Right atrium auricular region (tissue), 2 donors: ENCODE data around the gene TAF3. TPM values are rescaled to one million over a fixed set of nuclear protein-coding genes. Genes with fewer than 3 reads are reported as not detected.

Experiments
- DNase-seq: peaks from one replicate; pipeline ENCODE4 v3.0.0-alpha.2; 2019; ENCODE audit warnings: low spot score
- H3K27ac ChIP-seq, 2 donors: fragments of 200-600 bp; sonication (generic); 1 replicate in 1 of 2; 2 replicates in 1 of 2; pipeline ENCODE4 v1.5.1; 2016 to 2019
- H3K27me3 ChIP-seq, 2 donors: fragments of 200-600 bp; sonication (generic); one replicate each; pipeline versions ENCODE4 v1.5.1 to v1.6.0; 2017 to 2019
- H3K36me3 ChIP-seq: fragments of 200-600 bp; sonication (generic); one replicate; pipeline ENCODE4 v1.5.1; 2016
- H3K4me1 ChIP-seq, 2 donors: fragments of 200-600 bp; sonication (generic); one replicate each; pipeline versions ENCODE4 v1.5.1 to v1.6.0; 2017 to 2019
- H3K4me3 ChIP-seq, 2 donors: fragments of 200-600 bp; sonication (generic); 1 replicate in 1 of 2; 2 replicates in 1 of 2; pipeline ENCODE4 v1.5.1; 2017 to 2019; ENCODE audit warnings: mild to moderate bottlenecking in 1 of 2, moderate library complexity in 1 of 2
- H3K9me3 ChIP-seq, 2 donors: fragments of 200-600 bp; sonication (generic); one replicate each; pipeline ENCODE4 v1.5.1; 2019
- CTCF ChIP-seq, 2 donors: fragments of 200-600 bp; sonication (generic); IDR thresholded peaks; one replicate each; pipeline ENCODE4 v1.5.1; 2019; ENCODE audit warnings: antibody characterized with exemption in 2 of 2
- total RNA-seq, 2 donors: library from RNA; depleted of rRNA; stranded (reverse); fragments of >200 nt; gene quantifications; one replicate each; pipeline ENCODE4 v1.1.0, GENCODE V29; 2016

The TAF3 gene
- total RNA-seq, 2 donors from 2014 or later: 4.6 to 6.1 TPM

- DNase-seq: no peak
- no peaks in the 10 kb centered on the region for H3K36me3 ChIP-seq
- TF ChIP-seq CTCF (IDR thresholded peaks at IDR 0.05): no peak
- H3K4me1 ChIP-seq: peaks cover 0 to 9% of the 10 kb centered on the region in 2 donors
- H3K27ac ChIP-seq: no peak overlapping the region
- H3K9me3 ChIP-seq: no peaks in the 10 kb centered on the region
- H3K4me3 ChIP-seq: no peak overlapping the region
- no peaks in the 10 kb centered on the region for H3K27me3 ChIP-seq
These were observed 95.0 kb downstream of the TAF3 start for GRCh38 chr10:7913126-7913872.

DNA sequence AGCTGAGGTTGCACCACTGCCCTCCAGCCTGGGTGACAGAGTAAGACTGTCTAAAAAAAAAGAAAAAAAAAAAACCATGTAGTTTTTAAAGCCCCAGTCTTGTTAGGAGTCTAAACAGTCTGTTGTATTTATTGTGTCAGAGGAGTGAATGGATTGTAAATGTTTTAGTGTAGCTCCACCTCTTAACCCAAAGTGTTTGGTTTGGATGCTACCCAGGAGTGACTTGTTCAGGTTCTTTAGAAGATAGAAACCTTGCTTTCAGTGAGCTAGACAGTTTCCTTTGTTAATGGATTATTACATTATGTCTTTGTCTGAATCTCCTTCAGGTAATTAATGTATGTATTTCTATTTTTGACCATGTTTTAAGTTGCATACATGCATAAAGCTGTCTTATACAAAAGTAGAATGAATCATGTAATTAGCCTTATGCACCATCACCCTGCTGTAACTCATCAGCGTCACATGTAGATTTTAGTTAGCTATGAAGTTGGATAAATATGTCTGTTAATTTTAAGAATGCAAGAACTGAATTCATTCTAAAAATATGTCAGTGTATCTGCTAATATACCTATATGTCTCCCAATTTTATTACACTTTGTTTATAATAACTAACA lies 97.7 kb downstream of the TAF3 start:
- Histone ChIP-seq H3K36me3 (no peaks in the 10 kb centered on the region), H3K9me3 (no peaks in the 10 kb centered on the region), H3K4me1 (peaks cover 0 to 9% of the 10 kb centered on the region in 2 donors), H3K27me3 (no peaks in the 10 kb centered on the region), H3K27ac (no peak overlapping the region), H3K4me3 (no peak overlapping the region)
- no peak for TF ChIP-seq CTCF (IDR thresholded peaks at IDR 0.05)
- DNase-seq: no peak

DNA sequence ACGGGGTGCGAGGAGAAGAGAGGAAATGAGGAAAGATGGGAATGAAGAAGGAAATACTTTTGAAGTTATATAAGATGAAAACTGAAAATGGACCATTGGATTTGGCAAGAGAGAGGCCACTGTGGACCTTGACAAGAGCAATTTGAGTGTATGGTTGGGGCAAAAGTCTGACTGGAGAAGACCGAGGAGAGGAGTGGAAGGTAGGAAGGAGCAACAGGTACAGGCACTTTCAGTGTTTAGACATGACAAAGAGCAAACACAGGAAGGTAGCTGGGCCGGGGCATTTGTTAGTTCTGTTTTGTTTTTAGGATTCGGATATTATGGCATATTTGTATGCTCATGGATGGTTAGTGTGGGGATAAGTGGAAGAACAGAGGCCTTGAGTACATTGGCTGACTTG lies 99.4 kb downstream of the TAF3 start:
- Histone ChIP-seq H3K36me3 (no peaks in the 10 kb centered on the region), H3K9me3 (no peaks in the 10 kb centered on the region), H3K4me1 (peaks cover 0 to 8% of the 10 kb centered on the region in 2 donors), H3K4me3 (no peak overlapping the region), H3K27me3 (no peaks in the 10 kb centered on the region), H3K27ac (no peak overlapping the region)
- DNase-seq: no peak
- no peak for TF ChIP-seq CTCF (IDR thresholded peaks at IDR 0.05)

DNA sequence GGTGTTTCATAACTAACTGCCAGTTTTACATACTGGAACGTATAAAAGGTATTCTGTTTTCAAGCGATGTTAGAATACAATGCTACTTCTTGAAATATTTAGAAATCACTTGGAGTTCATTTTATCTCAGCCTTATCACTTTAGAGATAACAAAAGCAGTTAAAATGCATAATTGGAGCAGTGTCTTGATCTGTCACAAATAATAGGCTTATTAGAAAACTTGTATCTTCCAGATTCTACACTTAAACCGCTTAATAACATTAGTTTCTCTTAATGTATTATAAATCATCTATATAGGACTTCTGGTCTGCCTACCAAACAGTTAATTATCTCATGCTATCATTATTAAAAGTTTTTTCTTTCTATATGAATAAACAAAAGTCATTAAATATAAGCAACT lies 104.4 kb downstream of the TAF3 start:
- H3K4me3 ChIP-seq: no peak overlapping the region
- no peaks in the 10 kb centered on the region for H3K4me1 ChIP-seq
- DNase-seq: no peak
- H3K36me3 ChIP-seq: no peaks in the 10 kb centered on the region
- no peak for TF ChIP-seq CTCF (IDR thresholded peaks at IDR 0.05)
- H3K9me3 ChIP-seq: no peaks in the 10 kb centered on the region
- H3K27me3 ChIP-seq: no peaks in the 10 kb centered on the region
- H3K27ac ChIP-seq: no peak overlapping the region

- H3K27me3 ChIP-seq: no peaks in the 10 kb centered on the region
- H3K4me1 ChIP-seq: no peaks in the 10 kb centered on the region
- no peak for TF ChIP-seq CTCF (IDR thresholded peaks at IDR 0.05)
- no peaks in the 10 kb centered on the region for H3K9me3 ChIP-seq
- no peaks in the 10 kb centered on the region for H3K36me3 ChIP-seq
- DNase-seq: no peak
- no peak overlapping the region for H3K4me3 ChIP-seq
- no peak overlapping the region for H3K27ac ChIP-seq
These were observed 110.2 kb downstream of the TAF3 start for GRCh38 chr10:7928536-7928935.
